ENCODE measurements around the gene CCDC86. TPM values are rescaled to one million over a fixed set of nuclear protein-coding genes. Genes with fewer than 3 reads are reported as not detected.

The CCDC86 gene
- polyA plus RNA-seq, 1 of the 3 experiments (the other 2 are of a cell fraction): 34.7 TPM

DNA sequence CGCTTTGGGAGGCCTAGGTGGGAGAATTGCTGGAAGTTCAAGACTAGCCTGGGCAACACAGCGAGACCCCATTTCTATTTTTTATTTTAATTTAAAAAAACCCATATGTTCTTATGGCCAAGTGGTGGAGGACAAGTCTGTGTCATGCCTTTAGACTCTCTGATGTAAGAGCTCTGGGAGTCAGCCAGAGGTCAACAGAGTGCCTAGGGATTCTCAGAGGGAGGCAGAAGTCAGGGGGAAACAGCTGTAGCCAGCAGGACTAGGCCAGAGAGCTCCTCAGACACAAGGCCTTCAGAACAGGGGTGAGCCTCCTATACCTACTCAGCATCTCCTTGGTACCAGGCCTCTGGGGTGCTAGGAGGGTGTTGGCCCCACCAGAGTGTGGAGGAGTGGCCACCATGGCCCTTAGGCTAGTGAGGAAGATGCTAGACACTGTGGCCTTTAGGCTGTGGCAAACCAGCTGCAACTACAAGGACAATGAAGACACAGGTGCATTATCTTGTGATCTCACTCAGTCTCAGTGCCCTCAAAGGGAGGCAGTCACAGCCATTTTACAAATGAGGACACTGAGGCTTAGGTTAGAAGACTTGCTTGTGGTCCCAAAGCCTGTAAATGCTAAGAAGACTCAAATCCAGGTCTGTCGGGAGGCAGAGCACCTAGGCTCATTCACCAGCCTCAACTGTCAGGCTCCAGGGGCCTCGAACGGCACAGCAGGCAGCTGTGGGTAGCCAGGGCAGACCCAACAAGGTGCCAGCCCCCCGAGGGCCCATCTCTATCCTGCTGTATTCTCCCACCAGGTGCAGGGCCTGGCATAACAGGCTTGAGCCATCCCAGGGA is 30.4 kb downstream of the CCDC86 start:
- no peaks in the 10 kb centered on the region for H3K27me3 ChIP-seq (ENCODE audit: insufficient read depth)
- H4K20me1 ChIP-seq (ENCODE audit: insufficient read depth): no peaks in the 10 kb centered on the region
- H3K9me3 ChIP-seq: no peaks in the 10 kb centered on the region
- H3K79me2 ChIP-seq (ENCODE audit: insufficient read depth): no peaks in the 10 kb centered on the region
- 78% methylated on average over 6 of the region's 6 CpGs for WGBS (ENCODE audit: low lambda C conversion rate)
- no peaks in the 10 kb centered on the region for H3F3A ChIP-seq (replicated peaks; ENCODE audit: insufficient read depth)
- H3K9ac ChIP-seq: no peak overlapping the region
- ChIA-PET CTCF (interaction anchor here (1.6 to 7.7 kb wide), 3 partner anchors 15 to 41 kb away, joined by 6 to 56 read pairs (median 16); no protein-coding TSS in a partner anchor), POLR2A (no interaction called here)
- H3K27ac ChIP-seq (ENCODE audit: low read depth in 2 of 2, low read length in 1 of 2): no peak overlapping the region
- TF ChIP-seq NFIC (IDR thresholded peaks at IDR 0.05; ENCODE audit: borderline replicate concordance): no peak
- 0 out of 2 replicates have a peak, but pooled peaks have one; percentile 19 for TF ChIP-seq RXRA (IDR thresholded peaks at IDR 0.05; ENCODE audit: borderline replicate concordance, low read depth)
- peak; percentile 12 for DNase-seq
- no peak overlapping the region for H3K4me3 ChIP-seq (ENCODE audit: low read depth in 2 of 2, low read length in 1 of 2)
- no peak overlapping the region for H2AFZ ChIP-seq (ENCODE audit: low read depth)
- H3K36me3 ChIP-seq (replicated peaks in 1 of 2; ENCODE audit: control insufficient read depth in 1 of 2, insufficient read depth in 2 of 2, low read length in 1 of 2): no peaks in the 10 kb centered on the region
- no peaks in the 10 kb centered on the region for H3K9me2 ChIP-seq
- H3K4me2 ChIP-seq: no peak overlapping the region
- H3K4me1 ChIP-seq (ENCODE audit: control insufficient read depth in 1 of 2, insufficient read depth in 2 of 2, low read depth in 1 of 2, low read length in 1 of 2): peaks cover 0 to 8% of the 10 kb centered on the region in 2 experiments; a peak in 1 of 4 replicates

DNA sequence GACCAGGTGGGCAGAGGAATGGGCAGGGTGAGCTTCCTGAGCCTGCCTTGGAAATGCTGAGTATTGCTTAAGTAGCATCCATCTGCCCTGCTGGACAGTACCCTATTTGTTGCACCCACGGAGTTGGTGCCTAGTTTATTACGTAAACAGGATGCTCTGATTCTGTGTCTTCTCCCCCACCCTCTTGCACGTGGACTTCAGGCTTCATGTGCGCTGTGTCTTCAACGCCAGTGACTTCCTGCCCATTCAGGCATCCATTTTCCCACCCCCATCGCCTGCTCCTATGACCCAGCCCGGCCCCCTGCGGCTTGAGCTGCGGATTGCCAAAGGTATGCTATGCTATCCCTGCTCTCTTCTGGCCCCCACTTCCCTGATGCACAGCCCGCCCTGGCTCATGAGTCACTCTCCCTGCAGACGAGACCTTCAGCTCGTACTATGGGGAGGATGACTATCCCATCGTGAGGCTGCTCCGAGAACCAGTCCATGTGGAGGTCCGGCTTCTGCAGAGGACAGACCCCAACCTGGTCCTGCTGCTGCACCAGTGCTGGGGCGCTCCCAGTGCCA is 31.1 kb downstream of the CCDC86 start:
- CTCF ChIA-PET: interaction anchor here (1.6 to 7.7 kb wide), 3 partner anchors 15 to 42 kb away, joined by 6 to 56 read pairs (median 16); no protein-coding TSS in a partner anchor
- TF ChIP-seq EZH2phosphoT487 (IDR thresholded peaks at IDR 0.05; ENCODE audit: borderline replicate concordance, low read depth) (no peak), FOSL2 (IDR thresholded peaks at IDR 0.05; ENCODE audit: borderline replicate concordance, low read depth) (peak; percentile 18; the same call in 1 of the 2 replicates), NRF1 (IDR thresholded peaks at IDR 0.05; ENCODE audit: low read depth, low read length) (no peak), MXI1 (IDR thresholded peaks at IDR 0.05; ENCODE audit: low read depth, low read length) (no peak)
- POLR2A ChIA-PET: no interaction called here

DNA sequence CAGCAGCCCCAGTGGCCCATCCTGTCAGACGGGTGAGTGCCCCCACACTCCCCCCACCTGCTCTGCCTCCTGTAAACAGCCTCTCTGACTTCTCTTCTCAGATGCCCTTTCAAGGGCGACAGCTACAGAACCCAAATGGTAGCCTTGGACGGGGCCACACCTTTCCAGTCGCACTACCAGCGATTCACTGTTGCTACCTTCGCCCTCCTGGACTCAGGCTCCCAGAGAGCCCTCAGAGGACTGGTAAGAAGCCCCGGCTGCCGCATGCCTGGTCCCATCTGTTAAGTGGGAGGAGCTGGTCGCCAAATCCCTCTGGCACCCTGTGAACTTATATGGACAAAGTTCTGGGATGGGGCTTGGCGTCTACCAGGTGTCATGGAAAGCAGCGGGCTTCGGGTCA is 31.6 kb downstream of the CCDC86 start:
- no peak overlapping the region for H3K9ac ChIP-seq
- no peak overlapping the region for H3K4me2 ChIP-seq
- no peaks in the 10 kb centered on the region for H3K9me2 ChIP-seq

More for the DNA sequence above, 31.1 kb downstream of the CCDC86 start:
- H3K36me3 ChIP-seq (replicated peaks in 1 of 2; ENCODE audit: control insufficient read depth in 1 of 2, insufficient read depth in 2 of 2, low read length in 1 of 2): peaks cover 0 to 5% of the 10 kb centered on the region in 2 experiments
- no peak overlapping the region for H3K9ac ChIP-seq
- no peak overlapping the region for H3K4me2 ChIP-seq
- no peaks in the 10 kb centered on the region for H3F3A ChIP-seq (replicated peaks; ENCODE audit: insufficient read depth)
- H3K9me3 ChIP-seq: no peaks in the 10 kb centered on the region
- H3K4me1 ChIP-seq (ENCODE audit: control insufficient read depth in 1 of 2, insufficient read depth in 2 of 2, low read depth in 1 of 2, low read length in 1 of 2): peaks cover 0 to 8% of the 10 kb centered on the region in 2 experiments; a peak in 1 of 4 replicates
- 82% methylated on average over 11 of the region's 16 CpGs for WGBS (ENCODE audit: low lambda C conversion rate)
- peak; percentile 8 for DNase-seq
- H3K79me2 ChIP-seq (ENCODE audit: insufficient read depth): no peaks in the 10 kb centered on the region
- H2AFZ ChIP-seq (ENCODE audit: low read depth): no peak overlapping the region
- H3K27me3 ChIP-seq (ENCODE audit: insufficient read depth): no peaks in the 10 kb centered on the region
- no peaks in the 10 kb centered on the region for H3K9me2 ChIP-seq
- H3K4me3 ChIP-seq (ENCODE audit: low read depth in 2 of 2, low read length in 1 of 2): no peak overlapping the region
- no peak overlapping the region for H3K27ac ChIP-seq (ENCODE audit: low read depth in 2 of 2, low read length in 1 of 2)
- no peaks in the 10 kb centered on the region for H4K20me1 ChIP-seq (ENCODE audit: insufficient read depth)

More for the DNA sequence above, 31.6 kb downstream of the CCDC86 start:
- Histone ChIP-seq H3K36me3 (replicated peaks in 1 of 2; ENCODE audit: control insufficient read depth in 1 of 2, insufficient read depth in 2 of 2, low read length in 1 of 2) (peaks cover 0 to 5% of the 10 kb centered on the region in 2 experiments), H3K9me3 (no peaks in the 10 kb centered on the region), H4K20me1 (ENCODE audit: insufficient read depth) (no peaks in the 10 kb centered on the region), H3K4me3 (ENCODE audit: low read depth in 2 of 2, low read length in 1 of 2) (no peak overlapping the region), H3K79me2 (ENCODE audit: insufficient read depth) (no peaks in the 10 kb centered on the region), H3F3A (replicated peaks; ENCODE audit: insufficient read depth) (no peaks in the 10 kb centered on the region), H3K27me3 (ENCODE audit: insufficient read depth) (no peaks in the 10 kb centered on the region), H2AFZ (ENCODE audit: low read depth) (no peak overlapping the region), H3K4me1 (ENCODE audit: control insufficient read depth in 1 of 2, insufficient read depth in 2 of 2, low read depth in 1 of 2, low read length in 1 of 2) (peaks cover 0 to 8% of the 10 kb centered on the region in 2 experiments; a peak in 1 of 4 replicates), H3K27ac (ENCODE audit: low read depth in 2 of 2, low read length in 1 of 2) (no peak overlapping the region)
- DNase-seq: no peak
- TF ChIP-seq GABPA (IDR thresholded peaks at IDR 0.05; ENCODE audit: low read depth) (no peak), TCF12 (IDR thresholded peaks at IDR 0.05) (no peak), EP300 (IDR thresholded peaks at IDR 0.05; ENCODE audit: borderline replicate concordance in 1 of 2, low read depth in 1 of 2, low read length in 1 of 2) (no peak), FOXJ3 (CRISPR knock-in tag; IDR thresholded peaks at IDR 0.05) (no peak)
- TF ChIP-seq, protein P1, sequence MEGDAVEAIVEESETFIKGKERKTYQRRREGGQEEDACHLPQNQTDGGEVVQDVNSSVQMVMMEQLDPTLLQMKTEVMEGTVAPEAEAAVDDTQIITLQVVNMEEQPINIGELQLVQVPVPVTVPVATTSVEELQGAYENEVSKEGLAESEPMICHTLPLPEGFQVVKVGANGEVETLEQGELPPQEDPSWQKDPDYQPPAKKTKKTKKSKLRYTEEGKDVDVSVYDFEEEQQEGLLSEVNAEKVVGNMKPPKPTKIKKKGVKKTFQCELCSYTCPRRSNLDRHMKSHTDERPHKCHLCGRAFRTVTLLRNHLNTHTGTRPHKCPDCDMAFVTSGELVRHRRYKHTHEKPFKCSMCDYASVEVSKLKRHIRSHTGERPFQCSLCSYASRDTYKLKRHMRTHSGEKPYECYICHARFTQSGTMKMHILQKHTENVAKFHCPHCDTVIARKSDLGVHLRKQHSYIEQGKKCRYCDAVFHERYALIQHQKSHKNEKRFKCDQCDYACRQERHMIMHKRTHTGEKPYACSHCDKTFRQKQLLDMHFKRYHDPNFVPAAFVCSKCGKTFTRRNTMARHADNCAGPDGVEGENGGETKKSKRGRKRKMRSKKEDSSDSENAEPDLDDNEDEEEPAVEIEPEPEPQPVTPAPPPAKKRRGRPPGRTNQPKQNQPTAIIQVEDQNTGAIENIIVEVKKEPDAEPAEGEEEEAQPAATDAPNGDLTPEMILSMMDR (IDR thresholded peaks at IDR 0.05): no peak
- TF ChIP-seq, protein P2, sequence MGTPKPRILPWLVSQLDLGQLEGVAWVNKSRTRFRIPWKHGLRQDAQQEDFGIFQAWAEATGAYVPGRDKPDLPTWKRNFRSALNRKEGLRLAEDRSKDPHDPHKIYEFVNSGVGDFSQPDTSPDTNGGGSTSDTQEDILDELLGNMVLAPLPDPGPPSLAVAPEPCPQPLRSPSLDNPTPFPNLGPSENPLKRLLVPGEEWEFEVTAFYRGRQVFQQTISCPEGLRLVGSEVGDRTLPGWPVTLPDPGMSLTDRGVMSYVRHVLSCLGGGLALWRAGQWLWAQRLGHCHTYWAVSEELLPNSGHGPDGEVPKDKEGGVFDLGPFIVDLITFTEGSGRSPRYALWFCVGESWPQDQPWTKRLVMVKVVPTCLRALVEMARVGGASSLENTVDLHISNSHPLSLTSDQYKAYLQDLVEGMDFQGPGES (IDR thresholded peaks at IDR 0.05; ENCODE audit: low read depth, low read length): no peak
- WGBS (ENCODE audit: low lambda C conversion rate): 91% methylated on average over 11 of the region's 12 CpGs
- CTCF ChIA-PET: interaction anchor here (2.7 kb wide), 1 partner anchor 14 kb away, joined by 8 read pairs; no protein-coding TSS in a partner anchor
- POLR2A ChIA-PET: no interaction called here

Data from SK-N-SH (cell line).